GM23338 (cell line): ENCODE results near the gene LANCL3. TPM values are rescaled to one million over a fixed set of nuclear protein-coding genes. Genes with fewer than 3 reads are reported as not detected.

ENCODE experiments used
- ATAC-seq: fragments of 200-7000 bp; cut with Tn5 transposase; 3 replicates; pipeline ENCODE4 v1.9.1; 2020
- DNase-seq: peaks from one replicate; pipeline ENCODE4 v3.0.0-alpha.2; 2015; ENCODE audit warnings: low spot score
- H2AFZ ChIP-seq: fragments of 200-600 bp; sonication (generic); 2 replicates; pipeline ENCODE4 v1.8.0; 2016; ENCODE audit warnings: antibody characterized with exemption, mild to moderate bottlenecking, moderate library complexity
- H3F3A ChIP-seq: fragments of 200-600 bp; sonication (generic); replicated peaks from 2 replicates; pipeline ENCODE4 v1.8.0; 2017; ENCODE audit warnings: antibody characterized with exemption, mixed run types, low read depth
- H3K27ac ChIP-seq: fragments of 200-600 bp; sonication (generic); 2 replicates; pipeline ENCODE4 v1.6.1; 2016; ENCODE audit warnings: low read depth
- H3K27me3 ChIP-seq: fragments of 200-600 bp; sonication (generic); 2 replicates; pipeline ENCODE4 v1.8.0; 2016; ENCODE audit warnings: mild to moderate bottlenecking, mixed run types, moderate library complexity; ENCODE audit not compliant: insufficient read depth
- H3K36me3 ChIP-seq: fragments of 200-600 bp; sonication (generic); 2 replicates; pipeline ENCODE4 v1.8.0; 2016; ENCODE audit warnings: mild to moderate bottlenecking; ENCODE audit not compliant: insufficient read depth
- H3K4me1 ChIP-seq: fragments of 200-600 bp; sonication (generic); 2 replicates; pipeline ENCODE4 v1.8.0; 2016; ENCODE audit warnings: mild to moderate bottlenecking, moderate library complexity; ENCODE audit not compliant: insufficient read depth
- H3K4me2 ChIP-seq: fragments of 200-600 bp; sonication (generic); 2 replicates; pipeline ENCODE4 v1.7.1; 2017; ENCODE audit warnings: mixed run types
- H3K4me3 ChIP-seq: fragments of 200-600 bp; sonication (generic); 2 replicates; pipeline ENCODE4 v1.6.1; 2016; ENCODE audit warnings: mixed run types
- H3K79me2 ChIP-seq: fragments of 200-600 bp; sonication (generic); replicated peaks from 2 replicates; pipeline ENCODE4 v1.8.0; 2017; ENCODE audit warnings: mild to moderate bottlenecking; ENCODE audit not compliant: insufficient read depth
- H3K9me2 ChIP-seq: fragments of 200-600 bp; sonication (generic); 2 replicates; pipeline ENCODE4 v1.8.0; 2017; ENCODE audit not compliant: insufficient read depth
- H4K20me1 ChIP-seq: fragments of 200-600 bp; sonication (generic); replicated peaks from 2 replicates; pipeline ENCODE4 v1.8.0; 2017; ENCODE audit warnings: mild to moderate bottlenecking; ENCODE audit not compliant: insufficient read depth
- H3K27ac Mint-ChIP-seq: 2 replicates; pipeline ENCODE4 v1.8.0; 2020; ENCODE audit warnings: inconsistent platforms, mild to moderate bottlenecking, moderate library complexity, mixed read lengths
- H3K27me3 Mint-ChIP-seq: 3 replicates; pipeline ENCODE4 v1.8.0; 2022; ENCODE audit warnings: low read depth, mild to moderate bottlenecking, moderate library complexity, mixed read lengths, inconsistent platforms; ENCODE audit not compliant: insufficient read depth, poor library complexity
- H3K36me3 Mint-ChIP-seq: 3 replicates; pipeline ENCODE4 v1.8.0; 2021; ENCODE audit warnings: low read depth, mild to moderate bottlenecking, inconsistent platforms, moderate library complexity, mixed read lengths
- H3K4me1 Mint-ChIP-seq: 3 replicates; pipeline ENCODE4 v1.8.0; 2020; ENCODE audit warnings: mild to moderate bottlenecking, inconsistent platforms, mixed read lengths
- H3K4me3 Mint-ChIP-seq: 3 replicates; pipeline ENCODE4 v1.8.0; 2021; ENCODE audit warnings: moderate library complexity, mild to moderate bottlenecking, inconsistent platforms, mixed read lengths
- H3K9me3 Mint-ChIP-seq: 3 replicates; pipeline ENCODE4 v1.8.0; 2020; ENCODE audit warnings: moderate library complexity, mild to moderate bottlenecking, inconsistent platforms, mixed read lengths
- CREB1 ChIP-seq: fragments of 250-450 bp; sonication (Bioruptor Pico); IDR thresholded peaks from 2 replicates; pipeline ENCODE4 v1.5.0; 2020; ENCODE audit warnings: low read depth, mild to moderate bottlenecking, moderate library complexity
- CTCF ChIP-seq, 2 experiments: fragments of 200-600 bp in 1 of 2; sonication (generic) in 1 of 2; conservative IDR thresholded peaks; 2 replicates each; pipeline versions ENCODE4 v1.5.1 to v1.6.1; 2016 to 2017; ENCODE audit warnings: antibody characterized with exemption in 2 of 2, low read depth in 2 of 2, mild to moderate bottlenecking in 2 of 2, moderate library complexity in 1 of 2
- ETS1 ChIP-seq: IDR thresholded peaks from 2 replicates; pipeline ENCODE4 v1.6.1; 2016; ENCODE audit warnings: antibody characterized with exemption
- EZH2 ChIP-seq: fragments of 200-600 bp; sonication (generic); IDR thresholded peaks from one replicate; pipeline ENCODE4 v1.8.0; 2017; ENCODE audit warnings: antibody characterized with exemption, mild to moderate bottlenecking, low read depth; ENCODE audit not compliant: unreplicated experiment
- EZH2phosphoT487 ChIP-seq: fragments of 200-600 bp; sonication (generic); IDR thresholded peaks from one replicate; pipeline ENCODE4 v1.8.1; 2018; ENCODE audit warnings: antibody characterized with exemption; ENCODE audit not compliant: unreplicated experiment
- JUNB ChIP-seq: IDR thresholded peaks from one replicate; pipeline ENCODE4 v1.6.1; 2016; ENCODE audit warnings: antibody characterized with exemption; ENCODE audit not compliant: unreplicated experiment
- NANOG ChIP-seq: IDR thresholded peaks from 2 replicates; pipeline ENCODE4 v1.6.1; 2016; ENCODE audit warnings: antibody characterized with exemption, borderline replicate concordance
- POLR2AphosphoS5 ChIP-seq: IDR thresholded peaks from 2 replicates; pipeline ENCODE4 v1.6.1; 2016; ENCODE audit warnings: antibody characterized with exemption, low read depth
- REST ChIP-seq: IDR thresholded peaks from one replicate; pipeline ENCODE4 v1.6.1; 2018; ENCODE audit warnings: antibody characterized with exemption; ENCODE audit not compliant: unreplicated experiment
- STAT1 ChIP-seq: IDR thresholded peaks from one replicate; pipeline ENCODE4 v1.6.1; 2016; ENCODE audit warnings: antibody characterized with exemption; ENCODE audit not compliant: unreplicated experiment
- ZNF114 ChIP-seq: fragments of 250-450 bp; sonication (Bioruptor Pico); IDR thresholded peaks from 2 replicates; pipeline ENCODE4 v1.5.0; 2020; ENCODE audit warnings: mild to moderate bottlenecking, moderate library complexity
- ZNF331 ChIP-seq: fragments of 250-450 bp; sonication (Bioruptor Pico); IDR thresholded peaks from 2 replicates; pipeline ENCODE4 v1.5.0; 2020; ENCODE audit warnings: low read depth, mild to moderate bottlenecking, moderate library complexity
- ZNF462 ChIP-seq: fragments of 250-450 bp; sonication (Bioruptor Pico); IDR thresholded peaks from 2 replicates; pipeline ENCODE4 v1.5.0; 2020; ENCODE audit warnings: mild to moderate bottlenecking, moderate library complexity
- polyA plus RNA-seq: library from polyadenylated mRNA; unstranded; fragments of >200 nt; fragmentation: Nextera tagmentation; extraction: Ambion mirVana; gene quantifications from 2 replicates; pipeline ENCODE4 v1.2.1, GENCODE V29; 2016
- total RNA-seq: library from RNA; depleted of rRNA; stranded (reverse); fragments of >200 nt; shearing (Covaris generic); gene quantifications from 2 replicates; pipeline ENCODE4 v1.2.3, GENCODE V29; 2014

Gene LANCL3
- total and polyA plus RNA-seq, 2 experiments from 2014 or later = 0.11 to 1.8 TPM

- H3K36me3 Mint-ChIP-seq = no peaks in the 10 kb centered on the region
- Histone ChIP-seq H3K4me3 (no peak overlapping the region), H3K36me3 (no peaks in the 10 kb centered on the region), H3K79me2 (no peaks in the 10 kb centered on the region), H3K4me1 (no peaks in the 10 kb centered on the region), H3F3A (no peaks in the 10 kb centered on the region), H2AFZ (no peak overlapping the region), H3K27ac (no peak overlapping the region), H3K4me2 (no peak overlapping the region), H4K20me1 (no peaks in the 10 kb centered on the region), H3K27me3 (no peaks in the 10 kb centered on the region), H3K9me2 (no peaks in the 10 kb centered on the region)
- H3K27ac Mint-ChIP-seq = no peak overlapping the region
- peaks cover 7% of the 10 kb centered on the region; the same call in 1 of the 3 replicates for H3K4me1 Mint-ChIP-seq
- peak; percentile 4 for DNase-seq
- H3K4me3 Mint-ChIP-seq = no peak overlapping the region
- H3K27me3 Mint-ChIP-seq = no peaks in the 10 kb centered on the region
- ATAC-seq = peak; percentile 57; the same call in 2 of the 3 replicates
- peaks cover 3% of the 10 kb centered on the region; the same call in 1 of the 3 replicates for H3K9me3 Mint-ChIP-seq
- TF ChIP-seq ZNF114 (no peak), REST (no peak), CTCF (conservative IDR thresholded peaks at IDR 0.05; ENCODE audit: low read depth in 2 of 2) (no peak), EZH2 (no peak), ZNF331 (CRISPR knock-in tag) (no peak), POLR2AphosphoS5 (no peak), EZH2phosphoT487 (no peak), NANOG (no peak), ETS1 (no peak), ZNF462 (no peak), JUNB (no peak), STAT1 (no peak), CREB1 (CRISPR knock-in tag) (no peak)
Measured at GRCh38 chrX:37701588-37701987, 130.1 kb downstream of the LANCL3 start.
